Endometrium (tissue), 2 donors: ENCODE measurements around the gene PDRG1.
A peak's percentile ranks its signal among the peaks of the same experiment; 100 is the strongest.

Experiments used
- FAIRE-seq: peaks from 2 replicates; lab custom pipeline; 2012; peaks lifted over from hg19 to GRCh38; lab: Jason Lieb, UNC
- donor health status: control.
- donor health status: control.

Gene PDRG1

DNA sequence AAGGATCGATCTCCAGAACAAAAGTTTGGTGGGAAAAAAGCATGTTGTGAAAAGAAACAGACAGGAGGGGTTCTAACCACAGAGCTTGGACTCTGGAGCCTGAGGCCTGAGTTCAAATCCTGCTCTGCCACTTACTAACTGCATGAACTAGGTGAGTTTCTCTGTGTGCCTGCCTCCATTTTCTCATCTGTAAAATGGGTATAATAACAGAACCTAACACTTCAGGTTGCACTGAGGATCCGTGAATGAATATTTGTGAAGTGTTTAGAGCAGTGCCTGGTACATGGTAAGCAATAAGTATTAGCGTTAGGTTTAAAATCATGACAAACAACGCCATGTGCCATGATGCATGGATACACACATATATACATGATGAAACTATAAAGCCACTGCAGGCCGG lies 44.8 kb downstream of the PDRG1 start:
- no peak for FAIRE-seq

DNA sequence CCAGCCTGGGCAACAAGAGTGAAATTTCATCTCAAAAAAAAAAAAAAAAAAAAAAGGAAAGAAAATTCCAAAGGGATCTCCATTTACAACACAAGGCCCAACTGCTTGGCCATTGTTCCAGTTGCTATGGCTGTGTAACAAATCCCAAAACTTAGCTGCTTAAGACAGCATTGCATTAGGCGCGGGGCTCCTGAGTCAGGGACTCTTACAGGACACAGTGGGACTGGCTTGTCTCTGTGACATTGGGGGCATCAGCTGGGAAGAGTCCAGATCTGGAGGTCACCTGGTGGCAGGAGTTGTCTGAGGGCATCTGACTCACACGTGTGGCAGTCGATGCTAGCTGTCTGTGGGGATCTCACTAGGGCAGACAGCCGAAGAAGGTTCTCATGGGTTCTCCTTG lies 45.8 kb downstream of the PDRG1 start:
- FAIRE-seq = no peak

DNA sequence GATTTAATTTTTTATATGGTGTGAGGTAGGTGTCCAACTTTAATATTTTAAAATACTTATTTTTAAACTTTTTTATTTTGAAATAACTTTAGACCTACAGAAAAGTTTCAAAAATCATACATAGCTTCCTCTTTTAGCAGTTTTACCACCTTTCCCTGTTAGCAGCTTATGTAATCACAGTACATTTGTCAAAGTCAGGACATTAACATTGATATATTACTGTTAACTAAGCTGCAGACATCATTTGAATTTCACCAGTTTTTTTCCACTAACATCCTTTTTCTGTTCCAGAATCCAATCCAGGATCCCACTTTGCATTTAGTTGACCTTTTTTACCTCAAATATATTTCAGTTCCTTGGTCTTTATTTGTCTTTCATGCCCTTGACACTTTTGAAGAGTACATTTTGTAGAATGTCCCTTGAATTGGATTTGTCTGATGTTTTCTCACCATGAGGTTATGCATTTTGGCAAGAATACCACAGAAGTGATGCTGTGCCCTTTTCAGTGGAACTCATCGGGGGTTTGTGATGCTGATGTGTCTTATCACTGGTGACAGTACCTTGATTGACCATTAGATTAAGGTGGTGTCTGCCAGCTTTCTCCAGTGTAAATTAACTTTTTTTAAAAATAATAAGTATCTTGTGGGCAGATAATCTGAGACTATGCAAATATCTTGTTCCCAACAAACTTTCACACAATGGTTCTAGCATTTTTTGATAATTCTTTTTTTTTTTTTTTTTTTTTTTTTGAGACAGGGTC lies 48.0 kb downstream of the PDRG1 start:
- FAIRE-seq = no peak

DNA sequence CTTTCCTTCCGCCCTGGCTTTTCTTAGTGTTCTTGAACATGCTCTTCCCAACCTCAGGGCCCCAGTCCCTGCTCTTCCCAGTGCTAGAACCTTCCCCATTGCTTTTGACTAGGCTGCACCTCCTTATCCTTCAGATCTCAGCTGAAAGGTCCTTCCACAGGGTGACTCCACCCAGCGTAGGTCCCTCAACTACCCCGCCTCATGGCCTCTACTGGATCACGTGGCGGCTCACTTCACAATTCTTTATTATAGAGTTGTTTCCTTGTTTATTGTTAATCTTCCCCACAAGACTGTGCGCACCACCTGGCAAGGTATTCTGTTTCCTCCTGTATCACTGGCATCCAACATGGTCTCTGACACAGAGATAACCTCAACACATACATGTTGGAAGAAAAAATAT lies 50.2 kb downstream of the PDRG1 start:
- FAIRE-seq = no peak

DNA sequence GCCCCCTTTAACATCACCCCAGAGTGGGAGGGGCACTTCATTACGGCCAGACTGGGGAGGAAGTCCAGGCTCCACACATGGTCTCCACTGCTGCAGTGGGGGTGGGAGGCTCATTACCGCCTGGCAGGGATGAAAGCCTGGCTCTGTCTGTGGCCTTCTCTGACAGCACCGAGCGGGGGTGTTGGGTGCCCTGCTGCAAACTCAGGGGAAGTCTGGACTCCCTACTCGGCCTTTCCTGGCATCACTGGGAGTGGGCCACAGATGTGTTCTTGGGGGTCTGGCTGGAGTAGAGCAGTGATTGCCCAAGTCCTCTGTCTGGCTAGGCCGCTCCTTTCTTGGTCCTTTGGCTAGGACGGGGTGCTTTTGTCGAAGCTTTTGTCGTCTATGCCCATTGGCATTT lies 54.3 kb downstream of the PDRG1 start:
- FAIRE-seq = no peak

DNA sequence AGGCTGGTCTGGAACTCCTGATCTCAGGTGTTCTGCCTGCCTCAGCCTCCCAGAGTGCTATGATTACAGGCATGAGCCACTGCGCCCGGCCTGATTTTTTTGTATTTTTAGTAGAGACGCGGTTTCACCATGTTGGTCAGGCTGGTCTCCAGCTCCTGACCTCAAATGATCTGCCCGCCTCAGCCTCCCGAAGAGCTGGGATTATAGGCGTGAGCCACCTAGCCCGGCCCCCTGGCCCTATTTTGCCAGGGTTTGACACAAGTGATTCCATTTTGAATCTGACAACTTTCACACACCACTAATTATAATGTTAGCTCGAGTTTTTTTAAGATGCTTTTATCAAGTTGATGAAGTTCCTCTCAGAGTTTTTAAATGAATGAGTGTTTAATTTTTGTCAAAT lies 55.8 kb downstream of the PDRG1 start:
- FAIRE-seq = no peak

DNA sequence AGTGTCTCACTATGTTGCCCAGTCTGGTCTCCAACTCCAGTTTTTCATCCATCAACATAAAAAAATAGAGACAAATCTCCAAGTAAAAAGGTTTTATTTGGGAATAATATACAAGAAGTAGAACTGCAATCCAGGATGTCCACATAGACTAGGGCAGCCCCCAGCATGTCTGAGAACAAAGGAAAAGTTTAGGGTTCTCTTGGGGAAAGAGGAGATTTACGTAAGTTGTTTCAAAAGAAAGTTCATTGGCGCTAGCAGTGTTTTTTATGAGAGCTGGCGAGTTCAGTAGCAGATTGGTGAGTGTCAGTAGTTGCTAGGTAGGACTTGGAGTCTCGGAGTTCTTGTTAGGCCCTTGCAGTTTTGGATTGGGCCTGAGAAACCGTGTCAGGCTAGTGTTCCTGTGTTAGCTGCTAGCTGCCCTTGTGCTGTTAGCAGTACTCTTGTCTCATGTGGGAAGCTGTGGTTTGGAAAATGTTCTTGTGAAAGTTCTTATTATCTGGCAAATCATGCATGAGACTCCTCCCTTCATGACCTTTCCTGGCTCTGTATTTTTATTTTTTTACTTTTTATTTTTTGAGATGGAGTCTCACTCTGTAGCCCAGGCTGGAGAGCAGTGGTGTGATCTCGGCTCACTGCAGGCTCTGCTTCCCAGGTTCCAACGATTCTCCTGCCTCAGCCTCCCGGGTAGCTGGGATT lies 56.7 kb downstream of the PDRG1 start:
- FAIRE-seq = peak; percentile 83
